K562 (cell line): Measurements from ENCODE around the gene NME2. TPM values are rescaled to one million over a fixed set of nuclear protein-coding genes. Genes with fewer than 3 reads are reported as not detected.

ENCODE experiments used
- ATAC-seq: fragments of 200-7000 bp; cut with Tn5 transposase; 3 replicates; pipeline ENCODE4 v1.9.1; 2020; ENCODE audit warnings: moderate library complexity
- BruUV-seq: library from RNA; stranded (reverse); fragments of 400-500 nt; replicated peaks from 2 replicates; lab custom pipeline; 2021; lab: Mats Ljungman, UMichigan
- CTCF ChIA-PET: fragments of 300-600 bp; formaldehyde crosslinking; extraction: SDS; loops from one replicate; lab custom pipeline; 2021; ENCODE audit warnings: low intra/inter-chr PET ratio; lab: Yijun Ruan, JAX
- POLR2A ChIA-PET: fragments of 300-600, 350-650 bp; sonication (Branson Sonifier 250); formaldehyde crosslinking; extraction: SDS; loops from one replicate; lab custom pipeline; 2021; ENCODE audit warnings: antibody characterized with exemption, inconsistent platforms; lab: Yijun Ruan, JAX
- DNase-seq, 4 experiments: peaks; one replicate each; pipeline versions ENCODE4 v3.0.0 to v3.0.0-alpha.2; 2011 to 2018; ENCODE audit warnings: low spot score in 3 of 4, mixed read lengths in 3 of 4; ENCODE audit errors: extremely low read depth in 1 of 4
- FAIRE-seq: peaks from 2 replicates; lab custom pipeline; 2011; peaks lifted over from hg19 to GRCh38; lab: Jason Lieb, UNC
- H2AFZ ChIP-seq: 2 replicates; pipeline ENCODE4 v1.6.0; 2011; ENCODE audit warnings: low read depth, low read length, control low read depth, inconsistent platforms
- H3K27ac ChIP-seq: fragments of 200-600 bp; 3 replicates; pipeline ENCODE4 v1.8.0; 2011; ENCODE audit warnings: low read depth, mild to moderate bottlenecking, control low read depth, inconsistent platforms, low read length, moderate library complexity, mixed read lengths; ENCODE audit errors: extremely low read depth
- H3K27me3 ChIP-seq, 2 experiments: fragments of 300-600 bp in 1 of 2; 2 replicates in 1 of 2; 3 replicates in 1 of 2; pipeline versions ENCODE4 v1.6.0 to v1.8.0; 2011; ENCODE audit warnings: inconsistent platforms in 2 of 2, low read length in 2 of 2, mild to moderate bottlenecking in 1 of 2, mixed read lengths in 1 of 2, moderate library complexity in 1 of 2; ENCODE audit not compliant: control insufficient read depth in 2 of 2, insufficient read depth in 2 of 2
- H3K36me3 ChIP-seq: fragments of 300-600 bp; 3 replicates; pipeline ENCODE4 v1.8.0; 2011; ENCODE audit warnings: mild to moderate bottlenecking, low read length, inconsistent platforms; ENCODE audit not compliant: control insufficient read depth, insufficient read depth
- H3K4me1 ChIP-seq, 2 experiments: fragments of 200-600 bp in 1 of 2; replicated peaks in 1 of 2; 2 replicates in 1 of 2; 3 replicates in 1 of 2; pipeline versions ENCODE4 v1.5.1 to v1.8.0; 2011; ENCODE audit warnings: inconsistent platforms in 2 of 2, low read length in 2 of 2, mild to moderate bottlenecking in 1 of 2, mixed read lengths in 1 of 2, moderate library complexity in 1 of 2; ENCODE audit not compliant: control insufficient read depth in 2 of 2, insufficient read depth in 2 of 2
- H3K4me2 ChIP-seq: 2 replicates; pipeline ENCODE4 v1.6.1; 2011; ENCODE audit warnings: low read length, control low read depth, inconsistent platforms, mixed read lengths; ENCODE audit not compliant: insufficient read depth
- H3K4me3 ChIP-seq: fragments of 200-600 bp; sonication (generic), shearing (Covaris generic); 2 replicates; pipeline ENCODE4 v1.5.1; 2016; ENCODE audit warnings: control low read depth, inconsistent platforms
- H3K79me2 ChIP-seq: fragments of 200-600 bp; 3 replicates; pipeline ENCODE4 v1.8.0; 2011; ENCODE audit warnings: low read length, inconsistent platforms; ENCODE audit not compliant: control insufficient read depth, insufficient read depth
- H3K9ac ChIP-seq, 2 experiments: 2 replicates each; pipeline versions ENCODE4 v1.6.0 to v1.6.1; 2011; ENCODE audit warnings: low read depth in 2 of 2, low read length in 2 of 2, control low read depth in 1 of 2, inconsistent platforms in 1 of 2, mild to moderate bottlenecking in 1 of 2, mixed read lengths in 1 of 2; ENCODE audit not compliant: insufficient read depth in 1 of 2
- H3K9me1 ChIP-seq: one replicate; pipeline ENCODE4 v1.6.0; 2011; ENCODE audit warnings: inconsistent platforms, mild to moderate bottlenecking, low read length, moderate library complexity; ENCODE audit not compliant: control insufficient read depth, insufficient read depth
- H3K9me3 ChIP-seq: replicated peaks from 2 replicates; pipeline ENCODE4 v1.5.1; 2011; ENCODE audit warnings: low read depth, low read length, inconsistent platforms; ENCODE audit not compliant: control insufficient read depth, insufficient read depth
- H4K20me1 ChIP-seq: replicated peaks from 2 replicates; pipeline ENCODE4 v1.6.1; 2011; ENCODE audit warnings: low read length, inconsistent platforms, mixed read lengths; ENCODE audit not compliant: control insufficient read depth, insufficient read depth
- BDP1 ChIP-seq: IDR thresholded peaks from 3 replicates; pipeline ENCODE4 v1.6.1; 2011; ENCODE audit not compliant: insufficient read length, insufficient read depth
- C11orf30 ChIP-seq: fragments of 450-650 bp; IDR thresholded peaks from 2 replicates; pipeline ENCODE4 v1.6.1; 2016; ENCODE audit warnings: low read depth, mild to moderate bottlenecking
- CBX2 ChIP-seq: fragments of 200-600 bp; sonication (generic); IDR thresholded peaks from one replicate; pipeline ENCODE4 v1.6.1; 2012; ENCODE audit warnings: mild to moderate bottlenecking, low read length, inconsistent platforms; ENCODE audit not compliant: insufficient read depth, poor library complexity, severe bottlenecking
- HNRNPL ChIP-seq: fragments of 200-400 bp; formaldehyde crosslinking; IDR thresholded peaks from 2 replicates; pipeline ENCODE4 v1.6.1; 2017; ENCODE audit warnings: low read depth, mild to moderate bottlenecking, low read length
- KDM1A ChIP-seq, 2 experiments: fragments of 450-650 bp; IDR thresholded peaks; 2 replicates each; pipeline ENCODE4 v1.6.1; 2016; ENCODE audit warnings: mild to moderate bottlenecking in 2 of 2
- LEF1 ChIP-seq: fragments of 450-650 bp; IDR thresholded peaks from 2 replicates; pipeline ENCODE4 v1.6.1; 2016; ENCODE audit warnings: mild to moderate bottlenecking
- MAFG ChIP-seq: fragments of 450-650 bp; conservative IDR thresholded peaks from 2 replicates; pipeline ENCODE4 v1.6.1; 2016; ENCODE audit warnings: missing genetic modification characterization, missing compliant biosample characterization
- MBD2 ChIP-seq: sonication (generic); IDR thresholded peaks from 2 replicates; pipeline ENCODE4 v1.6.1; 2016; ENCODE audit warnings: low read depth, borderline replicate concordance
- NFATC3 ChIP-seq: fragments of 450-650 bp; IDR thresholded peaks from 2 replicates; pipeline ENCODE4 v1.6.1; 2017; ENCODE audit warnings: mild to moderate bottlenecking
- NR2C2 ChIP-seq, 2 experiments: fragments of 200-800 bp in 1 of 2; sonication (Bioruptor generic) in 1 of 2; sonication (generic) in 1 of 2; formaldehyde crosslinking in 1 of 2; IDR thresholded peaks; 2 replicates each; pipeline versions ENCODE4 v1.6.1 to v1.8.0; 2016 to 2022; ENCODE audit warnings: mild to moderate bottlenecking in 1 of 2, missing compliant biosample characterization in 1 of 2, missing genetic modification characterization in 1 of 2, missing genetic modification reagents in 1 of 2
- PCBP2 ChIP-seq: fragments of 200-400 bp; formaldehyde crosslinking; IDR thresholded peaks from 2 replicates; pipeline ENCODE4 v1.6.1; 2018; ENCODE audit warnings: low read length, low read depth, mild to moderate bottlenecking, moderate library complexity; ENCODE audit not compliant: poor library complexity, severe bottlenecking
- ZBTB8A ChIP-seq: fragments of 450-650 bp; IDR thresholded peaks from 2 replicates; pipeline ENCODE4 v1.6.1; 2018; ENCODE audit warnings: mild to moderate bottlenecking, moderate library complexity; ENCODE audit not compliant: partially characterized antibody
- ZNF316 ChIP-seq: fragments of 450-650 bp; IDR thresholded peaks from 2 replicates; pipeline ENCODE4 v1.6.1; 2016
- ZNF408 ChIP-seq: fragments of 250-450 bp; sonication (Bioruptor Pico); IDR thresholded peaks from 2 replicates; pipeline ENCODE4 v1.4.0; 2020; ENCODE audit warnings: low read depth, mild to moderate bottlenecking, moderate library complexity
- ZNF699 ChIP-seq: fragments of 250-450 bp; sonication (Bioruptor Pico); IDR thresholded peaks from 2 replicates; pipeline ENCODE4 v1.8.0; 2021; ENCODE audit warnings: mild to moderate bottlenecking, moderate library complexity; ENCODE audit not compliant: insufficient replicate concordance
- WGBS: fragments of 100-300 bp; shearing (Covaris generic); methylation state at CpG from one replicate; pipeline ENCODE4 v1.1.6; 2016; ENCODE audit warnings: low coverage, mixed read lengths; ENCODE audit not compliant: insufficient coverage; ENCODE audit errors: missing lambda C conversion rate; 5-methylcytosine and 5-hydroxymethylcytosine counted together
- in situ Hi-C: fragments of 300-500 bp; cut with MboI; formaldehyde crosslinking; loops from 4 replicates; pipeline ENCODE4 v1.15.0; 2018; ENCODE audit warnings: inconsistent platforms, mixed read lengths
- intact Hi-C: fragments of 100-400 bp; cut with micrococcal nuclease; formaldehyde crosslinking; loops from 2 replicates; pipeline ENCODE4 v1.14.2; 2022
- polyA plus RNA-seq, 8 experiments: library from polyadenylated mRNA; depleted of rRNA in 4 of 8; stranded (reverse) in 5 of 8; unstranded in 3 of 8; fragments of >200 nt; fragmentation: Nextera tagmentation in 2 of 8; fragmentation: Illumina TruSeq in 1 of 8; extraction: Ambion mirVana in 2 of 8; extraction: Trizol in 1 of 8; gene quantifications; 2 replicates each; pipeline versions ENCODE4 v1.2.1 to v1.2.3, GENCODE V29; 2011 to 2014; ENCODE audit warnings: inconsistent platforms in 1 of 8, missing spikeins in 1 of 8
- total RNA-seq, 7 experiments: library from RNA; depleted of rRNA in 6 of 7; stranded (reverse); fragments of >200 nt in 6 of 7; fragmentation: Illumina TruSeq in 2 of 7; extraction: Trizol in 2 of 7; gene quantifications; 2 replicates each; pipeline versions ENCODE4 v1.2.1 to v1.2.3, GENCODE V29; 2011 to 2021; ENCODE audit warnings: low replicate concordance in 1 of 7
- TF ChIP-seq, protein P1 (sequence below): fragments of 200-800 bp; sonication (Bioruptor generic); IDR thresholded peaks from 2 replicates; pipeline ENCODE4 v1.6.1; 2017; ENCODE audit warnings: missing genetic modification characterization, missing compliant biosample characterization
- TF ChIP-seq, protein P2 (sequence below): fragments of 450-650 bp; formaldehyde crosslinking; IDR thresholded peaks from 2 replicates; pipeline ENCODE4 v1.4.0; 2020; ENCODE audit warnings: mild to moderate bottlenecking, moderate library complexity
- TF ChIP-seq, protein P3 (sequence below): fragments of 250-450 bp; sonication (Bioruptor Pico); IDR thresholded peaks from 2 replicates; pipeline ENCODE4 v1.5.1; 2021; ENCODE audit warnings: mild to moderate bottlenecking

The NME2 gene
- total and polyA plus RNA-seq, 9 of the 15 experiments (the other 6 are each of a cell fraction or from before 2014, with no cell fraction given): 684 to 1,202 (median 924) TPM

DNA sequence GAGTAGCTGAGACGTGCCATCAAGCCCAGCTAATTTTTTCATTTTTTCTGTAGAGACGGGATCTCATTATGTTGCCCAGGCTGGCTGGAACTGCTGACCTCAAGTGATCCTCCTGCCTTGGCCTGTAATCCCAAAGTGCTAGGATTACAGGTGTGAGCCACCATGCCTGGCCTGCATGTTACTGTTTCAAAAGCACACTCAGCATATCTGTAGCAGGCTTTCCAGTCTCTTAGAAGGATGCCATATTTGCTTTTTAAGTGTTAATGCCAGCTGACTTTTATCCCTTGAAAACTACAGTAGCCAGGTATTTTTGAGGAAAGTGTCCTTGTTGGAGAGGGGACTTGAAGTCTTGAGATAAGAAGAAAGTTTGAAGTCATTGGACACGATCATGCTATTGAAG, 30.3 kb upstream of the NME2 start (continued):
- peak; percentile 24; the same call in 1 of the 2 replicates for TF ChIP-seq C11orf30
- no peak for TF ChIP-seq PCBP2
- TF ChIP-seq, protein P1, sequence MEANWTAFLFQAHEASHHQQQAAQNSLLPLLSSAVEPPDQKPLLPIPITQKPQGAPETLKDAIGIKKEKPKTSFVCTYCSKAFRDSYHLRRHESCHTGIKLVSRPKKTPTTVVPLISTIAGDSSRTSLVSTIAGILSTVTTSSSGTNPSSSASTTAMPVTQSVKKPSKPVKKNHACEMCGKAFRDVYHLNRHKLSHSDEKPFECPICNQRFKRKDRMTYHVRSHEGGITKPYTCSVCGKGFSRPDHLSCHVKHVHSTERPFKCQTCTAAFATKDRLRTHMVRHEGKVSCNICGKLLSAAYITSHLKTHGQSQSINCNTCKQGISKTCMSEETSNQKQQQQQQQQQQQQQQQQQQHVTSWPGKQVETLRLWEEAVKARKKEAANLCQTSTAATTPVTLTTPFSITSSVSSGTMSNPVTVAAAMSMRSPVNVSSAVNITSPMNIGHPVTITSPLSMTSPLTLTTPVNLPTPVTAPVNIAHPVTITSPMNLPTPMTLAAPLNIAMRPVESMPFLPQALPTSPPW (CRISPR knock-in tag): no peak
- TF ChIP-seq ZNF316: peak; percentile 50
- TF ChIP-seq NFATC3: no peak

DNA sequence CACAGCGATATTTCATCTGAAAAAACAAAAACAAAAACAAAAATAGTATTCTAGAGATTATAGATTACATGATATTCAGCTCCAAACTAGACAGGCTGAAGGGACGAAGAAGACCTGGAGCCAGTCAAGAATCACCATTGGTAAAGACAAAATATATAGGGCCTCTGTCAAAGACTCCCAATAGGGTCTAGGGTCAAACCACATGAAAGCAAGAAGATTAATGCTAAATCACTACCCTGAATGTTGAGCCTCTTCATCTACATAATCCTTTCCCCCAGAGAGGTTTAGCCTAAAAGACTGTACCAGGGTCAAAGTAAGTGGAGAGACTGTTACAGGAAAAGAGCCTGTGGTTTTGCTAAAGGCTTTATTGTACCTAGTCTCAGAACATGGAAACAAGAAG, 23.6 kb upstream of the NME2 start:
- intact Hi-C loops: no loop called here
- Histone ChIP-seq H4K20me1 (no peaks in the 10 kb centered on the region), H3K9me3 (no peaks in the 10 kb centered on the region)

More for the DNA sequence above, 23.6 kb upstream of the NME2 start:
- peaks cover 0 to 5% of the 10 kb centered on the region in 2 experiments; a peak in 2 of 5 replicates for H3K4me1 ChIP-seq
- no peak overlapping the region for H2AFZ ChIP-seq
- no peaks in the 10 kb centered on the region for H3K9me1 ChIP-seq
- no TSS peak for BruUV-seq
- FAIRE-seq: no peak
- in situ Hi-C loops: no loop called here
- CTCF ChIA-PET: no interaction called here
- WGBS: 55% methylated on average over 2 of the region's 2 CpGs
- POLR2A ChIA-PET: interaction anchor here (0.6 to 1.6 kb wide), 4 partner anchors 9 to 663 kb away, joined by 3 to 7 read pairs (median 3); partner anchors contain the start of gene NME1
- no peak overlapping the region for H3K4me2 ChIP-seq
- no peaks in the 10 kb centered on the region for H3K36me3 ChIP-seq
- no peaks in the 10 kb centered on the region for H3K79me2 ChIP-seq
- H3K9ac ChIP-seq: no peak overlapping the region
- no peak for DNase-seq
- no peak overlapping the region for H3K4me3 ChIP-seq
- no peak overlapping the region for H3K27ac ChIP-seq
- no peak for ATAC-seq
- H3K27me3 ChIP-seq: no peaks in the 10 kb centered on the region
- TF ChIP-seq, protein P2, sequence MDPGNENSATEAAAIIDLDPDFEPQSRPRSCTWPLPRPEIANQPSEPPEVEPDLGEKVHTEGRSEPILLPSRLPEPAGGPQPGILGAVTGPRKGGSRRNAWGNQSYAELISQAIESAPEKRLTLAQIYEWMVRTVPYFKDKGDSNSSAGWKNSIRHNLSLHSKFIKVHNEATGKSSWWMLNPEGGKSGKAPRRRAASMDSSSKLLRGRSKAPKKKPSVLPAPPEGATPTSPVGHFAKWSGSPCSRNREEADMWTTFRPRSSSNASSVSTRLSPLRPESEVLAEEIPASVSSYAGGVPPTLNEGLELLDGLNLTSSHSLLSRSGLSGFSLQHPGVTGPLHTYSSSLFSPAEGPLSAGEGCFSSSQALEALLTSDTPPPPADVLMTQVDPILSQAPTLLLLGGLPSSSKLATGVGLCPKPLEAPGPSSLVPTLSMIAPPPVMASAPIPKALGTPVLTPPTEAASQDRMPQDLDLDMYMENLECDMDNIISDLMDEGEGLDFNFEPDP (CRISPR knock-in tag): no peak
- no peak for TF ChIP-seq MAFG (tag)
- TF ChIP-seq KDM1A (IDR thresholded peaks at IDR 0.05): peak; percentile 59 to 62; a peak in 3 of 4 replicates
- TF ChIP-seq, protein P3, sequence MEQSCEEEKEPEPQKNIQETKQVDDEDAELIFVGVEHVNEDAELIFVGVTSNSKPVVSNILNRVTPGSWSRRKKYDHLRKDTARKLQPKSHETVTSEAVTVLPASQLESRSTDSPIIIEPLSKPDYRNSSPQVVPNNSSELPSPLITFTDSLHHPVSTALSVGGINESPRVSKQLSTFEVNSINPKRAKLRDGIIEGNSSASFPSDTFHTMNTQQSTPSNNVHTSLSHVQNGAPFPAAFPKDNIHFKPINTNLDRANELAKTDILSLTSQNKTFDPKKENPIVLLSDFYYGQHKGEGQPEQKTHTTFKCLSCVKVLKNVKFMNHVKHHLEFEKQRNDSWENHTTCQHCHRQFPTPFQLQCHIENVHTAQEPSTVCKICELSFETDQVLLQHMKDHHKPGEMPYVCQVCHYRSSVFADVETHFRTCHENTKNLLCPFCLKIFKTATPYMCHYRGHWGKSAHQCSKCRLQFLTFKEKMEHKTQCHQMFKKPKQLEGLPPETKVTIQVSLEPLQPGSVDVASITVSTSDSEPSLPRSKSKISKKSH: no peak
- TF ChIP-seq LEF1: 0 out of 2 replicates have a peak, but pooled peaks have one; percentile 30
- TF ChIP-seq NR2C2 (CRISPR knock-in tag; IDR thresholded peaks at IDR 0.05): no peak
- no peak for TF ChIP-seq NR2C2 (tag; IDR thresholded peaks at IDR 0.05)
- TF ChIP-seq MBD2: no peak
- TF ChIP-seq ZBTB8A: no peak
- TF ChIP-seq ZNF408 (CRISPR knock-in tag): no peak
- no peak for TF ChIP-seq HNRNPL
- no peak for TF ChIP-seq CBX2
- TF ChIP-seq ZNF699 (CRISPR knock-in tag): no peak
- no peak for TF ChIP-seq BDP1
